WTC11 (cell line): ENCODE measurements around the gene AGBL5. TPM values are rescaled to one million over a fixed set of nuclear protein-coding genes. Genes with fewer than 3 reads are reported as not detected.

Source experiments
- ATAC-seq: fragments of 200-7000 bp; cut with Tn5 transposase; 2 replicates; pipeline ENCODE4 v1.10.0; 2021; ENCODE audit warnings: mild to moderate bottlenecking, moderate library complexity
- CTCF ChIA-PET: fragments of 300-600 bp; sonication (Branson Sonifier 250); formaldehyde crosslinking; loops from one replicate; lab custom pipeline; 2021; ENCODE audit warnings: antibody characterized with exemption; lab: Charles Lee
- POLR2A ChIA-PET: fragments of 350-600 bp; sonication (Branson Sonifier 250); formaldehyde crosslinking; loops from one replicate; lab custom pipeline; 2021; ENCODE audit warnings: antibody characterized with exemption; lab: Charles Lee
- DNase-seq: peaks from one replicate; pipeline ENCODE4 v3.0.0; 2021; ENCODE audit warnings: low spot score
- H3K27ac Mint-ChIP-seq: 2 replicates; pipeline ENCODE4 v1.8.0; 2021; ENCODE audit warnings: mixed read lengths
- H3K27me3 Mint-ChIP-seq: 2 replicates; pipeline ENCODE4 v1.8.0; 2021; ENCODE audit warnings: low read depth, mild to moderate bottlenecking, moderate library complexity, mixed read lengths
- H3K36me3 Mint-ChIP-seq: 2 replicates; pipeline ENCODE4 v1.8.0; 2021; ENCODE audit warnings: mixed read lengths
- H3K4me1 Mint-ChIP-seq: 2 replicates; pipeline ENCODE4 v1.8.0; 2022; ENCODE audit warnings: mixed read lengths
- H3K4me3 Mint-ChIP-seq: 2 replicates; pipeline ENCODE4 v1.8.0; 2021; ENCODE audit warnings: mild to moderate bottlenecking, moderate library complexity, mixed read lengths
- H3K9me3 Mint-ChIP-seq: 2 replicates; pipeline ENCODE4 v1.8.0; 2021; ENCODE audit warnings: mixed read lengths
- ATF2 ChIP-seq: sonication (generic); formaldehyde crosslinking; IDR thresholded peaks from 2 replicates; pipeline ENCODE4 v1.8.1; 2022; ENCODE audit warnings: low read depth, missing genetic modification reagents, borderline replicate concordance
- CBFB ChIP-seq: sonication (generic); formaldehyde crosslinking; IDR thresholded peaks from 2 replicates; pipeline ENCODE4 v1.8.1; 2022; ENCODE audit warnings: mild to moderate bottlenecking, low read depth, missing genetic modification reagents
- CREB1 ChIP-seq: sonication (generic); formaldehyde crosslinking; IDR thresholded peaks from 2 replicates; pipeline ENCODE4 v1.8.0; 2023; ENCODE audit warnings: mild to moderate bottlenecking, missing genetic modification reagents
- E2F1 ChIP-seq: sonication (generic); formaldehyde crosslinking; IDR thresholded peaks from 2 replicates; pipeline ENCODE4 v1.8.0; 2022; ENCODE audit warnings: mild to moderate bottlenecking, missing genetic modification reagents
- GRHL2 ChIP-seq: fragments of 250-450 bp; sonication (Bioruptor Pico); IDR thresholded peaks from 2 replicates; pipeline ENCODE4 v1.8.0; 2022; ENCODE audit warnings: mild to moderate bottlenecking, moderate library complexity; ENCODE audit not compliant: insufficient replicate concordance, severe bottlenecking
- MLX ChIP-seq: sonication (generic); formaldehyde crosslinking; IDR thresholded peaks from 2 replicates; pipeline ENCODE4 v1.8.1; 2023; ENCODE audit warnings: mild to moderate bottlenecking, missing genetic modification reagents, moderate library complexity
- NFE2L1 ChIP-seq: sonication (generic); formaldehyde crosslinking; IDR thresholded peaks from 2 replicates; pipeline ENCODE4 v1.8.1; 2023; ENCODE audit warnings: missing genetic modification reagents
- NR2C2 ChIP-seq: sonication (generic); formaldehyde crosslinking; IDR thresholded peaks from 2 replicates; pipeline ENCODE4 v1.8.0; 2022; ENCODE audit warnings: mild to moderate bottlenecking, missing genetic modification reagents
- NR3C1 ChIP-seq: sonication (generic); formaldehyde crosslinking; conservative IDR thresholded peaks from 2 replicates; pipeline ENCODE4 v1.8.1; 2023; ENCODE audit warnings: low read depth, mild to moderate bottlenecking, missing genetic modification reagents
- OVOL2 ChIP-seq: fragments of 250-450 bp; sonication (Bioruptor Pico); IDR thresholded peaks from 2 replicates; pipeline ENCODE4 v1.9.0; 2021; ENCODE audit warnings: mild to moderate bottlenecking, borderline replicate concordance
- PRRX2 ChIP-seq: fragments of 250-450 bp; sonication (Bioruptor Pico); IDR thresholded peaks from 2 replicates; pipeline ENCODE4 v1.8.0; 2021; ENCODE audit warnings: mild to moderate bottlenecking
- SOX15 ChIP-seq: fragments of 250-450 bp; sonication (Bioruptor Pico); IDR thresholded peaks from 2 replicates; pipeline ENCODE4 v1.9.0; 2021; ENCODE audit warnings: mild to moderate bottlenecking
- TEAD4 ChIP-seq: sonication (generic); formaldehyde crosslinking; IDR thresholded peaks from 2 replicates; pipeline ENCODE4 v1.8.0; 2022; ENCODE audit warnings: mild to moderate bottlenecking, missing genetic modification reagents
- TP53 ChIP-seq: sonication (generic); formaldehyde crosslinking; IDR thresholded peaks from 2 replicates; pipeline ENCODE4 v1.8.1; 2023; ENCODE audit warnings: mild to moderate bottlenecking, missing genetic modification reagents
- ZNF219 ChIP-seq: sonication (generic); formaldehyde crosslinking; IDR thresholded peaks from 2 replicates; pipeline ENCODE4 v1.8.0; 2023; ENCODE audit warnings: missing genetic modification reagents, mild to moderate bottlenecking, borderline replicate concordance
- ZNF317 ChIP-seq: sonication (generic); formaldehyde crosslinking; IDR thresholded peaks from 2 replicates; pipeline ENCODE4 v1.8.1; 2023; ENCODE audit warnings: low read depth, mild to moderate bottlenecking, moderate library complexity, missing genetic modification reagents, borderline replicate concordance
- ZNF396 ChIP-seq: fragments of 250-450 bp; sonication (Bioruptor Pico); IDR thresholded peaks from 2 replicates; pipeline ENCODE4 v1.8.0; 2021; ENCODE audit warnings: mild to moderate bottlenecking, moderate library complexity, borderline replicate concordance
- ZNF423 ChIP-seq: fragments of 250-450 bp; sonication (Bioruptor Pico); IDR thresholded peaks from 2 replicates; pipeline ENCODE4 v2.1.2; 2022; ENCODE audit warnings: mild to moderate bottlenecking, moderate library complexity
- ZSCAN18 ChIP-seq: fragments of 250-450 bp; sonication (Bioruptor Pico); IDR thresholded peaks from 2 replicates; pipeline ENCODE4 v2.1.2; 2022; ENCODE audit warnings: mild to moderate bottlenecking, moderate library complexity
- total RNA-seq: library from RNA; stranded (reverse); gene quantifications from 3 replicates; pipeline ENCODE4 v1.2.3, GENCODE V29; 2021
- TF ChIP-seq, protein P1 (sequence below): sonication (generic); formaldehyde crosslinking; IDR thresholded peaks from 2 replicates; pipeline ENCODE4 v1.8.0; 2022; ENCODE audit warnings: missing genetic modification reagents

The AGBL5 gene
- total RNA-seq, 1 experiment from 2014 or later, result 43.0 TPM

DNA sequence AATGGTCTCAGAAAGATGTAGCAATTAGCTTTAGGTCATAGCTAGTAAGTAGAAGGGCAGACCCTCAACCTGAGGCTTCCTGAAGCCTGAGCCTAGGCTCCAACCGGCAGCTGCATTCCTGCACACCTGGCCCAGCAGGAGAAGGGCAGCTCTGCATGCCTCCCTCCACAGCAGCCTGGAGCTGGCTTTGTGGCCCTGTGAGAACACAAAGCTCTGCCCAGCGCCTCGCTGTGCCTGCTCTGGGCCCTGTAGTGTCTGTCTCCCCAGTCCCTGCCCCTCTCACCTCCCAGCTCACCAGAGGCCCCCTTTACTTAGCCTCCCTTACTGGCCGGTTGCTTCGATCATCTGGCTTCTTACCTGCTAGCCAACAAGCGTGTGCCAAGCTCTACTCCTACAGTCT is 12.0 kb upstream of the AGBL5 start (continued):
- TF ChIP-seq, protein P1, sequence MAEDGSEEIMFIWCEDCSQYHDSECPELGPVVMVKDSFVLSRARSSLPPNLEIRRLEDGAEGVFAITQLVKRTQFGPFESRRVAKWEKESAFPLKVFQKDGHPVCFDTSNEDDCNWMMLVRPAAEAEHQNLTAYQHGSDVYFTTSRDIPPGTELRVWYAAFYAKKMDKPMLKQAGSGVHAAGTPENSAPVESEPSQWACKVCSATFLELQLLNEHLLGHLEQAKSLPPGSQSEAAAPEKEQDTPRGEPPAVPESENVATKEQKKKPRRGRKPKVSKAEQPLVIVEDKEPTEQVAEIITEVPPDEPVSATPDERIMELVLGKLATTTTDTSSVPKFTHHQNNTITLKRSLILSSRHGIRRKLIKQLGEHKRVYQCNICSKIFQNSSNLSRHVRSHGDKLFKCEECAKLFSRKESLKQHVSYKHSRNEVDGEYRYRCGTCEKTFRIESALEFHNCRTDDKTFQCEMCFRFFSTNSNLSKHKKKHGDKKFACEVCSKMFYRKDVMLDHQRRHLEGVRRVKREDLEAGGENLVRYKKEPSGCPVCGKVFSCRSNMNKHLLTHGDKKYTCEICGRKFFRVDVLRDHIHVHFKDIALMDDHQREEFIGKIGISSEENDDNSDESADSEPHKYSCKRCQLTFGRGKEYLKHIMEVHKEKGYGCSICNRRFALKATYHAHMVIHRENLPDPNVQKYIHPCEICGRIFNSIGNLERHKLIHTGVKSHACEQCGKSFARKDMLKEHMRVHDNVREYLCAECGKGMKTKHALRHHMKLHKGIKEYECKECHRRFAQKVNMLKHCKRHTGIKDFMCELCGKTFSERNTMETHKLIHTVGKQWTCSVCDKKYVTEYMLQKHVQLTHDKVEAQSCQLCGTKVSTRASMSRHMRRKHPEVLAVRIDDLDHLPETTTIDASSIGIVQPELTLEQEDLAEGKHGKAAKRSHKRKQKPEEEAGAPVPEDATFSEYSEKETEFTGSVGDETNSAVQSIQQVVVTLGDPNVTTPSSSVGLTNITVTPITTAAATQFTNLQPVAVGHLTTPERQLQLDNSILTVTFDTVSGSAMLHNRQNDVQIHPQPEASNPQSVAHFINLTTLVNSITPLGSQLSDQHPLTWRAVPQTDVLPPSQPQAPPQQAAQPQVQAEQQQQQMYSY, result no peak
- TF ChIP-seq CBFB (CRISPR knock-in tag), result no peak
- no peak for TF ChIP-seq PRRX2 (CRISPR knock-in tag)
- TF ChIP-seq E2F1 (CRISPR knock-in tag), result no peak
- TF ChIP-seq ATF2, result no peak
- TF ChIP-seq SOX15 (CRISPR knock-in tag), result no peak
- TF ChIP-seq TEAD4 (CRISPR knock-in tag), result no peak

GRCh38 chr2:27039871-27040270 is 11.6 kb upstream of the AGBL5 start:
- Mint-ChIP-seq H3K27me3 (no peaks in the 10 kb centered on the region), H3K9me3 (no peaks in the 10 kb centered on the region), H3K36me3 (peaks cover 50% of the 10 kb centered on the region), H3K4me1 (no peaks in the 10 kb centered on the region), H3K27ac (no peak overlapping the region), H3K4me3 (no peak overlapping the region)
- CTCF ChIA-PET, result interaction anchor here (1.7 to 2.8 kb wide), 3 partner anchors 10 to 78 kb away, joined by 4 to 14 read pairs (median 10); no protein-coding TSS in a partner anchor
- ATAC-seq, result no peak
- POLR2A ChIA-PET, result no interaction called here
- no peak for TF ChIP-seq TEAD4 (CRISPR knock-in tag)
- no peak for TF ChIP-seq ZSCAN18 (CRISPR knock-in tag)
- no peak for TF ChIP-seq TP53 (CRISPR knock-in tag)
- no peak for DNase-seq

- ChIA-PET CTCF (interaction anchor here (1.7 to 2.8 kb wide), 3 partner anchors 10 to 79 kb away, joined by 4 to 14 read pairs (median 10); no protein-coding TSS in a partner anchor), POLR2A (no interaction called here)
- Mint-ChIP-seq H3K36me3 (peaks cover 46% of the 10 kb centered on the region), H3K9me3 (no peaks in the 10 kb centered on the region), H3K4me1 (no peaks in the 10 kb centered on the region), H3K27me3 (no peaks in the 10 kb centered on the region), H3K27ac (no peak overlapping the region), H3K4me3 (no peak overlapping the region)
- DNase-seq, result no peak
- no peak for ATAC-seq
- TF ChIP-seq ZSCAN18 (CRISPR knock-in tag) (no peak), MLX (CRISPR knock-in tag) (no peak), ZNF396 (CRISPR knock-in tag) (no peak), CREB1 (CRISPR knock-in tag) (no peak), NR2C2 (no peak), ZNF423 (CRISPR knock-in tag) (no peak), GRHL2 (no peak), PRRX2 (CRISPR knock-in tag) (no peak), NR3C1 (no peak), NFE2L1 (CRISPR knock-in tag) (no peak), ZNF317 (CRISPR knock-in tag) (no peak), ZNF219 (CRISPR knock-in tag) (no peak), OVOL2 (CRISPR knock-in tag) (no peak)
These were observed 11.2 kb upstream of the AGBL5 start for GRCh38 chr2:27040282-27040681.
